ENCODE results near the gene NR4A1.
A peak's percentile ranks its signal among the peaks of the same experiment; 100 is the strongest.

The NR4A1 gene

GRCh38 chr12:52082026-52082668 is 30.9 kb downstream of the NR4A1 start:
- no peak for TF ChIP-seq CTCF (IDR thresholded peaks at IDR 0.05; ENCODE audit: control insufficient read depth, extremely low read depth, insufficient read depth)
- H3K4me3 ChIP-seq (ENCODE audit: low read depth, low read length): no peak overlapping the region

GRCh38 chr12:52082669-52082987 is 31.4 kb downstream of the NR4A1 start:
- TF ChIP-seq CTCF (IDR thresholded peaks at IDR 0.05; ENCODE audit: control insufficient read depth, extremely low read depth, insufficient read depth): no peak
- H3K4me3 ChIP-seq (ENCODE audit: low read depth, low read length): no peak overlapping the region

More at GRCh38 chr12:52082026-52082668, 30.9 kb downstream of the NR4A1 start:
- DNase-seq (ENCODE audit: low read depth): no peak

GRCh38 chr12:52082988-52083637 is 31.9 kb downstream of the NR4A1 start:
- no peak overlapping the region for H3K4me3 ChIP-seq (ENCODE audit: low read depth, low read length)
- no peak for DNase-seq (ENCODE audit: low read depth)
- peak; percentile 94 for TF ChIP-seq CTCF (IDR thresholded peaks at IDR 0.05; ENCODE audit: control insufficient read depth, extremely low read depth, insufficient read depth)

More at GRCh38 chr12:52082669-52082987, 31.4 kb downstream of the NR4A1 start:
- DNase-seq (ENCODE audit: low read depth): no peak

- TF ChIP-seq CTCF (IDR thresholded peaks at IDR 0.05; ENCODE audit: control insufficient read depth, extremely low read depth, insufficient read depth): no peak
These were observed 32.4 kb downstream of the NR4A1 start for GRCh38 chr12:52083638-52083996.

GRCh38 chr12:52084491-52085231 is 33.4 kb downstream of the NR4A1 start:
- no peak overlapping the region for H3K4me3 ChIP-seq (ENCODE audit: low read depth, low read length)
- no peak for DNase-seq (ENCODE audit: low read depth)
- no peak for TF ChIP-seq CTCF (IDR thresholded peaks at IDR 0.05; ENCODE audit: control insufficient read depth, extremely low read depth, insufficient read depth)

More at GRCh38 chr12:52083638-52083996, 32.4 kb downstream of the NR4A1 start:
- DNase-seq (ENCODE audit: low read depth): no peak
- no peak overlapping the region for H3K4me3 ChIP-seq (ENCODE audit: low read depth, low read length)

- DNase-seq (ENCODE audit: low read depth): no peak
- H3K4me3 ChIP-seq (ENCODE audit: low read depth, low read length): no peak overlapping the region
- TF ChIP-seq CTCF (IDR thresholded peaks at IDR 0.05; ENCODE audit: control insufficient read depth, extremely low read depth, insufficient read depth): no peak
These were observed 34.5 kb downstream of the NR4A1 start for GRCh38 chr12:52085682-52086180.

Data from LNCaP clone FGC (cell line).